SK-N-SH treated with all-trans-retinoic acid at 6 μM for 48 hours (cell line): Measurements from ENCODE around the gene SPINK6.

Experiments
- ATAC-seq: fragments of 200-7000 bp; cut with Tn5 transposase; 3 replicates; pipeline ENCODE4 v1.9.1; 2020; ENCODE audit warnings: mild to moderate bottlenecking, moderate library complexity
- ARNTL ChIP-seq: fragments of 450-650 bp; formaldehyde crosslinking; IDR thresholded peaks from 2 replicates; pipeline ENCODE4 v1.5.0; 2020; ENCODE audit warnings: low read depth, mild to moderate bottlenecking, moderate library complexity, borderline replicate concordance
- CSDC2 ChIP-seq: fragments of 250-450 bp; sonication (Bioruptor Pico); IDR thresholded peaks from 2 replicates; pipeline ENCODE4 v1.5.0; 2020; ENCODE audit warnings: mild to moderate bottlenecking, moderate library complexity
- ESRRG ChIP-seq: fragments of 250-450 bp; sonication (Bioruptor Pico); IDR thresholded peaks from 2 replicates; pipeline ENCODE4 v1.6.1; 2021; ENCODE audit warnings: mild to moderate bottlenecking
- GLIS3 ChIP-seq: fragments of 250-450 bp; sonication (Bioruptor Pico); IDR thresholded peaks from 2 replicates; pipeline ENCODE4 v1.5.0; 2020; ENCODE audit warnings: mild to moderate bottlenecking, moderate library complexity
- ISL1 ChIP-seq: fragments of 250-450 bp; sonication (Bioruptor Pico); IDR thresholded peaks from 2 replicates; pipeline ENCODE4 v2.1.2; 2022; ENCODE audit warnings: mild to moderate bottlenecking, moderate library complexity
- OSR1 ChIP-seq: fragments of 250-450 bp; sonication (Bioruptor Pico); IDR thresholded peaks from 2 replicates; pipeline ENCODE4 v1.8.0; 2022; ENCODE audit warnings: moderate library complexity, mild to moderate bottlenecking, inconsistent platforms
- PPARA ChIP-seq: fragments of 250-450 bp; sonication (Bioruptor Pico); IDR thresholded peaks from 2 replicates; pipeline ENCODE4 v1.5.0; 2020; ENCODE audit warnings: mild to moderate bottlenecking, borderline replicate concordance
- RARB ChIP-seq: fragments of 250-450 bp; sonication (Bioruptor Pico); IDR thresholded peaks from 2 replicates; pipeline ENCODE4 v1.8.0; 2021; ENCODE audit warnings: mild to moderate bottlenecking, moderate library complexity
- SNAI2 ChIP-seq: fragments of 250-450 bp; sonication (Bioruptor Pico); IDR thresholded peaks from 2 replicates; pipeline ENCODE4 v1.5.0; 2020; ENCODE audit warnings: mild to moderate bottlenecking, moderate library complexity
- TOX ChIP-seq: fragments of 250-450 bp; sonication (Bioruptor Pico); IDR thresholded peaks from 2 replicates; pipeline ENCODE4 v1.8.0; 2021; ENCODE audit warnings: mild to moderate bottlenecking, moderate library complexity, borderline replicate concordance
- ZC3H10 ChIP-seq: fragments of 250-450 bp; sonication (Bioruptor Pico); IDR thresholded peaks from 2 replicates; pipeline ENCODE4 v1.5.1; 2021; ENCODE audit warnings: mild to moderate bottlenecking, moderate library complexity
- ZFP30 ChIP-seq: fragments of 450-650 bp; formaldehyde crosslinking; IDR thresholded peaks from 2 replicates; pipeline ENCODE4 v1.5.0; 2022; ENCODE audit warnings: mild to moderate bottlenecking, moderate library complexity
- ZNF70 ChIP-seq: fragments of 450-650 bp; formaldehyde crosslinking; IDR thresholded peaks from 2 replicates; pipeline ENCODE4 v1.5.0; 2020; ENCODE audit warnings: mild to moderate bottlenecking, moderate library complexity
- ZNF8 ChIP-seq: fragments of 450-650 bp; formaldehyde crosslinking; IDR thresholded peaks from 2 replicates; pipeline ENCODE4 v1.5.0; 2020; ENCODE audit warnings: mild to moderate bottlenecking, moderate library complexity
- TF ChIP-seq, protein P1 (sequence below): fragments of 250-450 bp; sonication (Bioruptor Pico); IDR thresholded peaks from 2 replicates; pipeline ENCODE4 v1.5.1; 2021; ENCODE audit warnings: mild to moderate bottlenecking, moderate library complexity
- TF ChIP-seq, protein P2 (sequence below): fragments of 250-450 bp; sonication (Bioruptor Pico); IDR thresholded peaks from 2 replicates; pipeline ENCODE4 v1.8.0; 2021; ENCODE audit warnings: low read depth, mild to moderate bottlenecking, moderate library complexity, borderline replicate concordance
- TF ChIP-seq, protein P3 (sequence below): fragments of 250-450 bp; sonication (Bioruptor Pico); IDR thresholded peaks from 2 replicates; pipeline ENCODE4 v1.5.0; 2020; ENCODE audit warnings: mild to moderate bottlenecking, moderate library complexity
- TF ChIP-seq, protein P4 (sequence below): fragments of 250-450 bp; sonication (Bioruptor Pico); IDR thresholded peaks from 2 replicates; pipeline ENCODE4 v1.8.0; 2020; ENCODE audit warnings: mild to moderate bottlenecking, moderate library complexity, borderline replicate concordance
- TF ChIP-seq, protein P5 (sequence below): fragments of 250-450 bp; sonication (Bioruptor Pico); IDR thresholded peaks from 2 replicates; pipeline ENCODE4 v1.5.1; 2020; ENCODE audit warnings: low read depth, mild to moderate bottlenecking, moderate library complexity

The SPINK6 gene

DNA sequence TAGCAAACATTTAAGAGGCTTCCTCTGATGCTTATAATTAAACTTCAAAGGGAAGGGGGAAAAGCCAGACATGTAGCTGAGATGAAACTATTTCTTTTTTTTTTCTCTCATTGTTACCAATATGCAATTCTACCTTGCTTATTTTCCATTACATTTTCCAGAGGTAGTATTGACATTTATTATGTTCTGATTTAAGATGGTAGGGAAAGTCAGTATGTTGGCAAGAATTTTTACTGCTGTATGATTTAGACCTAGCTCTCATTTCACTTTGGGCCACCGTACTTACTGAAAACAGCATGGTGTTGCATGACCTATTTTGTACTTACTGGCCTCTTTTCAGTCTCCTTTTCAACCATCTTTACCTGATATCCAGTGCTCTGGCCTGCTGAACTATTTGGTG lies 9.6 kb upstream of the SPINK6 start:
- no peak for ATAC-seq
- TF ChIP-seq ESRRG (no peak), SNAI2 (CRISPR knock-in tag) (no peak)

DNA sequence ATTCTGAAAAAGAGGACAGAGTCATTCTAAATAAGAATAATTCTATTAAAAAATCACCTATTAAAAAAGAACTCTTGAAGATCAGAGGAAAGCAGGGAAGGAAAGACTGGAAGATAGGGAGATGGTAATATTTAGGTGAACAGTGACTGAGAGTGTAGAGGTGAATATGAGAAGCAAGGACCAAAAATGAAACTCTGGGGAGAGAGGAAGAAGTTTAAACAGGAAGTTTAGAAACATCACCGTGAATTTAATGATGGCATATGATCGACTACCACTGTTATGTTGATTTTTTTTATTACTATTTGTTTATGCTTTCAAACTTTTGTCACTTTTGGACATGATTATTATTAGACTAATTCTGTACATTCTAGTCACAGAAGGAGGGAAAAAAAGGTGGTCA lies 1.7 kb upstream of the SPINK6 start:
- TF ChIP-seq ZNF70 (CRISPR knock-in tag) (no peak), ZNF8 (CRISPR knock-in tag) (no peak), GLIS3 (CRISPR knock-in tag) (no peak), OSR1 (CRISPR knock-in tag) (no peak), ARNTL (CRISPR knock-in tag) (no peak), SNAI2 (CRISPR knock-in tag) (no peak), ZFP30 (CRISPR knock-in tag) (no peak)
- TF ChIP-seq, protein P1, sequence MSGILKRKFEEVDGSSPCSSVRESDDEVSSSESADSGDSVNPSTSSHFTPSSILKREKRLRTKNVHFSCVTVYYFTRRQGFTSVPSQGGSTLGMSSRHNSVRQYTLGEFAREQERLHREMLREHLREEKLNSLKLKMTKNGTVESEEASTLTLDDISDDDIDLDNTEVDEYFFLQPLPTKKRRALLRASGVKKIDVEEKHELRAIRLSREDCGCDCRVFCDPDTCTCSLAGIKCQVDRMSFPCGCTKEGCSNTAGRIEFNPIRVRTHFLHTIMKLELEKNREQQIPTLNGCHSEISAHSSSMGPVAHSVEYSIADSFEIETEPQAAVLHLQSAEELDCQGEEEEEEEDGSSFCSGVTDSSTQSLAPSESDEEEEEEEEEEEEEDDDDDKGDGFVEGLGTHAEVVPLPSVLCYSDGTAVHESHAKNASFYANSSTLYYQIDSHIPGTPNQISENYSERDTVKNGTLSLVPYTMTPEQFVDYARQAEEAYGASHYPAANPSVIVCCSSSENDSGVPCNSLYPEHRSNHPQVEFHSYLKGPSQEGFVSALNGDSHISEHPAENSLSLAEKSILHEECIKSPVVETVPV (CRISPR knock-in tag): no peak
- TF ChIP-seq, protein P2, sequence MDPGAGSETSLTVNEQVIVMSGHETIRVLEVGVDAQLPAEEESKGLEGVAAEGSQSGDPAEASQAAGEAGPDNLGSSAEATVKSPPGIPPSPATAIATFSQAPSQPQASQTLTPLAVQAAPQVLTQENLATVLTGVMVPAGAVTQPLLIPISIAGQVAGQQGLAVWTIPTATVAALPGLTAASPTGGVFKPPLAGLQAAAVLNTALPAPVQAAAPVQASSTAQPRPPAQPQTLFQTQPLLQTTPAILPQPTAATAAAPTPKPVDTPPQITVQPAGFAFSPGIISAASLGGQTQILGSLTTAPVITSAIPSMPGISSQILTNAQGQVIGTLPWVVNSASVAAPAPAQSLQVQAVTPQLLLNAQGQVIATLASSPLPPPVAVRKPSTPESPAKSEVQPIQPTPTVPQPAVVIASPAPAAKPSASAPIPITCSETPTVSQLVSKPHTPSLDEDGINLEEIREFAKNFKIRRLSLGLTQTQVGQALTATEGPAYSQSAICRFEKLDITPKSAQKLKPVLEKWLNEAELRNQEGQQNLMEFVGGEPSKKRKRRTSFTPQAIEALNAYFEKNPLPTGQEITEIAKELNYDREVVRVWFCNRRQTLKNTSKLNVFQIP (CRISPR knock-in tag): no peak
- no peak for ATAC-seq

DNA sequence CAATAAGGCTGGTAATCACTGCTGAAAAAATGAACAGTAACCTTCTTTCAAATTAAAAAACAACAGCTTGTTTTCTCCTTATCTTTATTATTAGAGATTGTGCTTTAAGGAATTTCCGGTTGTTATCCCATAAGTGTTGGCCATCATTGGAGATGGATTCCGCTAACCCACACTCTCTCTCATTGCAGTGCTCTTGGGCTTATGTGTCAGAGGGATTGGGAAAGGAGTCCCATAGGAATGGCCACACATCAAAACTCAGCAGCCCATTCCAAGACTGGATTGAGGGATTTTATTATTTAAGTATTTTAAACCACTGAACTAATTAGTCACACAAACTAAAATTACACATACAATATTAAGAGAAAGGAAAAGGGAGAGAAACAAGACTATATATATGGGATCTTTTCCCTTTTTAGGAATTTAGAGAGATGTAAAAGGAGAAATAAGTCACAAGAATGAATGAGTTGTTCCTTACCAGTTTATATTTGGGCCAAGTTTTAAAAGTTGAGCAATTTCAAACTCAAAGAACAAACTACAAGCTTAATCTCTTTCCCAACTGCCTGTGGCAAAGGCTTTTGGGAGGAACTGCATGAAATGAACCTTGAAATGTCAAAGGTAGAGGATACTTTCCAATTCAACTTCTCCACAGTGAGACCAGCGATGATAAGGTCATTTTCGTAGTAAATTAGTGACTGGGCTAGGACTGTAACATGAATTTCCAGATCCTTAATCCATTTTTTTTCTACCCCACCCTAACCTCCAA lies 2.4 kb downstream of the SPINK6 start:
- TF ChIP-seq, protein P3, sequence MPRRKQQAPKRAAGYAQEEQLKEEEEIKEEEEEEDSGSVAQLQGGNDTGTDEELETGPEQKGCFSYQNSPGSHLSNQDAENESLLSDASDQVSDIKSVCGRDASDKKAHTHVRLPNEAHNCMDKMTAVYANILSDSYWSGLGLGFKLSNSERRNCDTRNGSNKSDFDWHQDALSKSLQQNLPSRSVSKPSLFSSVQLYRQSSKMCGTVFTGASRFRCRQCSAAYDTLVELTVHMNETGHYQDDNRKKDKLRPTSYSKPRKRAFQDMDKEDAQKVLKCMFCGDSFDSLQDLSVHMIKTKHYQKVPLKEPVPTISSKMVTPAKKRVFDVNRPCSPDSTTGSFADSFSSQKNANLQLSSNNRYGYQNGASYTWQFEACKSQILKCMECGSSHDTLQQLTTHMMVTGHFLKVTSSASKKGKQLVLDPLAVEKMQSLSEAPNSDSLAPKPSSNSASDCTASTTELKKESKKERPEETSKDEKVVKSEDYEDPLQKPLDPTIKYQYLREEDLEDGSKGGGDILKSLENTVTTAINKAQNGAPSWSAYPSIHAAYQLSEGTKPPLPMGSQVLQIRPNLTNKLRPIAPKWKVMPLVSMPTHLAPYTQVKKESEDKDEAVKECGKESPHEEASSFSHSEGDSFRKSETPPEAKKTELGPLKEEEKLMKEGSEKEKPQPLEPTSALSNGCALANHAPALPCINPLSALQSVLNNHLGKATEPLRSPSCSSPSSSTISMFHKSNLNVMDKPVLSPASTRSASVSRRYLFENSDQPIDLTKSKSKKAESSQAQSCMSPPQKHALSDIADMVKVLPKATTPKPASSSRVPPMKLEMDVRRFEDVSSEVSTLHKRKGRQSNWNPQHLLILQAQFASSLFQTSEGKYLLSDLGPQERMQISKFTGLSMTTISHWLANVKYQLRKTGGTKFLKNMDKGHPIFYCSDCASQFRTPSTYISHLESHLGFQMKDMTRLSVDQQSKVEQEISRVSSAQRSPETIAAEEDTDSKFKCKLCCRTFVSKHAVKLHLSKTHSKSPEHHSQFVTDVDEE (CRISPR knock-in tag): no peak
- TF ChIP-seq ESRRG (no peak), ISL1 (no peak), RARB (CRISPR knock-in tag) (no peak), ZNF70 (CRISPR knock-in tag) (no peak), ZFP30 (CRISPR knock-in tag) (no peak), PPARA (CRISPR knock-in tag) (no peak), GLIS3 (CRISPR knock-in tag) (no peak), CSDC2 (CRISPR knock-in tag) (no peak), SNAI2 (CRISPR knock-in tag) (no peak), ARNTL (CRISPR knock-in tag) (no peak), ZC3H10 (CRISPR knock-in tag) (no peak), TOX (CRISPR knock-in tag) (no peak)
- TF ChIP-seq, protein P1 (CRISPR knock-in tag): no peak
- TF ChIP-seq, protein P4, sequence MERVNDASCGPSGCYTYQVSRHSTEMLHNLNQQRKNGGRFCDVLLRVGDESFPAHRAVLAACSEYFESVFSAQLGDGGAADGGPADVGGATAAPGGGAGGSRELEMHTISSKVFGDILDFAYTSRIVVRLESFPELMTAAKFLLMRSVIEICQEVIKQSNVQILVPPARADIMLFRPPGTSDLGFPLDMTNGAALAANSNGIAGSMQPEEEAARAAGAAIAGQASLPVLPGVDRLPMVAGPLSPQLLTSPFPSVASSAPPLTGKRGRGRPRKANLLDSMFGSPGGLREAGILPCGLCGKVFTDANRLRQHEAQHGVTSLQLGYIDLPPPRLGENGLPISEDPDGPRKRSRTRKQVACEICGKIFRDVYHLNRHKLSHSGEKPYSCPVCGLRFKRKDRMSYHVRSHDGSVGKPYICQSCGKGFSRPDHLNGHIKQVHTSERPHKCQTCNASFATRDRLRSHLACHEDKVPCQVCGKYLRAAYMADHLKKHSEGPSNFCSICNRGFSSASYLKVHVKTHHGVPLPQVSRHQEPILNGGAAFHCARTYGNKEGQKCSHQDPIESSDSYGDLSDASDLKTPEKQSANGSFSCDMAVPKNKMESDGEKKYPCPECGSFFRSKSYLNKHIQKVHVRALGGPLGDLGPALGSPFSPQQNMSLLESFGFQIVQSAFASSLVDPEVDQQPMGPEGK (CRISPR knock-in tag): no peak
- TF ChIP-seq, protein P5, sequence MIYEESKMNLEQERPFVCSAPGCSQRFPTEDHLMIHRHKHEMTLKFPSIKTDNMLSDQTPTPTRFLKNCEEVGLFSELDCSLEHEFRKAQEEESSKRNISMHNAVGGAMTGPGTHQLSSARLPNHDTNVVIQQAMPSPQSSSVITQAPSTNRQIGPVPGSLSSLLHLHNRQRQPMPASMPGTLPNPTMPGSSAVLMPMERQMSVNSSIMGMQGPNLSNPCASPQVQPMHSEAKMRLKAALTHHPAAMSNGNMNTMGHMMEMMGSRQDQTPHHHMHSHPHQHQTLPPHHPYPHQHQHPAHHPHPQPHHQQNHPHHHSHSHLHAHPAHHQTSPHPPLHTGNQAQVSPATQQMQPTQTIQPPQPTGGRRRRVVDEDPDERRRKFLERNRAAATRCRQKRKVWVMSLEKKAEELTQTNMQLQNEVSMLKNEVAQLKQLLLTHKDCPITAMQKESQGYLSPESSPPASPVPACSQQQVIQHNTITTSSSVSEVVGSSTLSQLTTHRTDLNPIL (CRISPR knock-in tag): no peak
- TF ChIP-seq, protein P2 (CRISPR knock-in tag): no peak
- TF ChIP-seq, all 23 proteins: peak for 0
- no peak for ATAC-seq
